HepG2 (cell line): ENCODE measurements around the gene GATAD2B. TPM values are rescaled to one million over a fixed set of nuclear protein-coding genes. Genes with fewer than 3 reads are reported as not detected.

Experiments used
- FLYWCH1 ChIP-seq: sonication (generic); formaldehyde crosslinking; IDR thresholded peaks from 2 replicates; pipeline ENCODE4 v1.8.1; 2023; ENCODE audit warnings: mild to moderate bottlenecking, missing genetic modification reagents
- HNRNPH1 ChIP-seq: fragments of 200-400 bp; formaldehyde crosslinking; optimal IDR thresholded peaks from 2 replicates; pipeline ENCODE3; 2017; ENCODE audit warnings: mild to moderate bottlenecking, low read depth, low read length
- NFE2L2 ChIP-seq: fragments of 150-350 bp; IDR thresholded peaks from 2 replicates; pipeline ENCODE4 v1.6.1; 2014; ENCODE audit warnings: low read length
- NFYC ChIP-seq: IDR thresholded peaks from 2 replicates; pipeline ENCODE4 v1.6.1; 2016; ENCODE audit warnings: missing genetic modification reagents, missing compliant biosample characterization
- RFXAP ChIP-seq: sonication (generic); formaldehyde crosslinking; IDR thresholded peaks from 2 replicates; pipeline ENCODE4 v1.4.0; 2020; ENCODE audit warnings: missing genetic modification reagents, borderline replicate concordance
- SIX1 ChIP-seq: sonication (generic); formaldehyde crosslinking; IDR thresholded peaks from 2 replicates; pipeline ENCODE4 v1.4.0; 2020; ENCODE audit warnings: missing genetic modification reagents, borderline replicate concordance
- SMYD3 ChIP-seq: sonication (generic); formaldehyde crosslinking; IDR thresholded peaks from 2 replicates; pipeline ENCODE4 v1.8.1; 2023; ENCODE audit warnings: mild to moderate bottlenecking, missing genetic modification reagents
- SOX13 ChIP-seq, 3 experiments: fragments of 450-650 bp in 1 of 3; sonication (generic) in 1 of 3; formaldehyde crosslinking in 1 of 3; IDR thresholded peaks in 2 of 3; conservative IDR thresholded peaks in 1 of 3; 2 replicates each; pipeline versions ENCODE4 v1.5.0 to v1.6.1; 2016 to 2020; ENCODE audit warnings: antibody characterized with exemption in 1 of 3, mild to moderate bottlenecking in 1 of 3, missing compliant biosample characterization in 1 of 3, missing genetic modification reagents in 1 of 3, moderate library complexity in 1 of 3
- U2AF1 ChIP-seq: fragments of 200-400 bp; formaldehyde crosslinking; optimal IDR thresholded peaks from 2 replicates; pipeline ENCODE3; 2017; ENCODE audit warnings: mild to moderate bottlenecking, low read depth, low read length
- U2AF2 ChIP-seq: fragments of 200-400 bp; formaldehyde crosslinking; IDR thresholded peaks from 2 replicates; pipeline ENCODE4 v1.6.1; 2017; ENCODE audit warnings: low read depth, mild to moderate bottlenecking, low read length
- ZNF263 ChIP-seq: sonication (generic); formaldehyde crosslinking; IDR thresholded peaks from 2 replicates; pipeline ENCODE4 v1.4.0; 2020; ENCODE audit warnings: missing genetic modification reagents
- ZNF280D ChIP-seq: sonication (generic); formaldehyde crosslinking; IDR thresholded peaks from 2 replicates; pipeline ENCODE4 v1.5.1; 2020; ENCODE audit warnings: mild to moderate bottlenecking, missing genetic modification reagents
- ZNF282 ChIP-seq: fragments of 450-650 bp; IDR thresholded peaks from 2 replicates; pipeline ENCODE4 v1.6.1; 2018; ENCODE audit not compliant: partially characterized antibody
- ZNF382 ChIP-seq: sonication (generic); formaldehyde crosslinking; IDR thresholded peaks from 2 replicates; pipeline ENCODE4 v1.5.0; 2020; ENCODE audit warnings: missing genetic modification reagents, mild to moderate bottlenecking, borderline replicate concordance
- ZNF496 ChIP-seq: sonication (generic); formaldehyde crosslinking; IDR thresholded peaks from 2 replicates; pipeline ENCODE4 v1.8.1; 2023; ENCODE audit warnings: mild to moderate bottlenecking, moderate library complexity, missing genetic modification reagents; ENCODE audit not compliant: insufficient replicate concordance
- ZNF770 ChIP-seq: sonication (generic); formaldehyde crosslinking; IDR thresholded peaks from 2 replicates; pipeline ENCODE4 v1.5.0; 2020; ENCODE audit warnings: mild to moderate bottlenecking, missing genetic modification reagents
- polyA plus RNA-seq, 8 experiments: library from polyadenylated mRNA; depleted of rRNA in 3 of 8; stranded (reverse) in 7 of 8; unstranded in 1 of 8; fragments of >200 nt; fragmentation: Illumina TruSeq in 4 of 8; extraction: Trizol in 4 of 8; gene quantifications; 2 replicates each; pipeline versions ENCODE4 v1.2.1 to v1.2.3, GENCODE V29; 2011 to 2016; ENCODE audit warnings: low read depth in 4 of 8, missing spikeins in 1 of 8, mixed read lengths in 1 of 8; ENCODE audit not compliant: insufficient read depth in 1 of 8
- total RNA-seq, 5 experiments: library from RNA; depleted of rRNA; stranded (reverse); fragments of >200 nt; fragmentation: Illumina TruSeq; extraction: Trizol; gene quantifications; 2 replicates each; pipeline ENCODE4 v1.2.3, GENCODE V29; 2016; ENCODE audit warnings: low read depth in 1 of 5
- TF ChIP-seq, protein P1 (sequence below): sonication (generic); formaldehyde crosslinking; conservative IDR thresholded peaks from 2 replicates; pipeline ENCODE4 v1.4.0; 2020; ENCODE audit warnings: mild to moderate bottlenecking, missing genetic modification reagents, moderate library complexity
- TF ChIP-seq, protein P2 (sequence below): IDR thresholded peaks from 2 replicates; pipeline ENCODE4 v1.6.1; 2016; ENCODE audit warnings: missing genetic modification reagents, missing compliant biosample characterization

The GATAD2B gene
- total and polyA plus RNA-seq, 2 of the 13 experiments (the other 11 are each of a cell fraction or from before 2014, with no cell fraction given): 3.2 to 5.2 TPM

DNA sequence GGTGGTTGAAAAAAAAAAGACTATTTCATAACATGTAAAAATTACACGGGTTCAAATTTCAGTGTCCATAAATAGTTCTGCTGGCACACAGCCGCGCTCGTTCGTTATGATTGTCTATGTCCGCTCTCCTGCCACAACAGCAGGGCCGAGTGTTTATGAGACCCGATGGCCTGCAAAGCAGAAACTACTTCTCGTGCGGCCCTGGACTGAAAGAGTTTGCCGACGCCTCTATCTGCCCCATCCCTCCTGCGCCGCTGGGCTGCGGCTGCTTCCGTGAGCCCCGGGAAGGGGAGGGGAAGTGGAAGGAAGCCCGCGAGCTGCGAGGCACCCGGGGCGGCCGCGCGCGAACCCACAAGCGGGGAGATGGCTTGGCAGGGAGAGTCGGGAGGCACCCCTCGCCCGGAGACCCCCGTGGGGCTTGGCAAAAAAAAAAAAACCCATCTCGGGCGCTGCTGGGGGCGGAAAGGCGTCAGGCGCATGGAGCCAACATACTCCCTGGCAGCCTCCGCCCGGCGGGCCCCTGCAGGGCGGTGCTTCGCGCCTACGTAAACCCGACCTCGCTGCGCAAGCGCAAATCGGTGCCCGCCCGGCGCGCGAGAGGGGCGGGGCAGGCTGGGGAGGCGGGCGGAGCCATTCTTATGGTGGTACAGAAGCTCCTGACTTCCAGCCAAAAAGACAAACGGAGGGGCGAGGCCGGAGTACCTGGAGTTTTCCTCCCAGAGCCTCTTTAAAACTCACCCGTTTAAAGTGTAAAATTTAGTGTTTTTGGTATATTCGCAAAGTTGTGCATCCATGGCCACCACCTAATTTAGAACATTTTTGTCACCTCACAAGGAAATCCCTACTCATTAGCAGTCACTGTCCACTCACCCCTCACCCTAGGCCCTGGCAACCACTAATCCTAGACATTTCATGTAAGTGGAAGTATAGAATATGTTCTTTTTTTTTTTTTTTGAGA is 139.3 kb downstream of the GATAD2B start (continued):
- TF ChIP-seq SOX13 (IDR thresholded peaks at IDR 0.05): no peak
- TF ChIP-seq SOX13 (CRISPR knock-in tag; conservative IDR thresholded peaks at IDR 0.05 in 1 of 2, IDR thresholded peaks at IDR 0.05 in 1 of 2): no peak
- no peak for TF ChIP-seq ZNF770
- TF ChIP-seq ZNF280D (CRISPR knock-in tag): no peak
- TF ChIP-seq NFYC: no peak; the same call in 1 of the 2 replicates
- no peak for TF ChIP-seq ZNF282
- TF ChIP-seq HNRNPH1: no peak
- no peak for TF ChIP-seq FLYWCH1 (CRISPR knock-in tag)
- peak; percentile 75; the same call in 1 of the 2 replicates for TF ChIP-seq SMYD3 (CRISPR knock-in tag)
- TF ChIP-seq, protein P1, sequence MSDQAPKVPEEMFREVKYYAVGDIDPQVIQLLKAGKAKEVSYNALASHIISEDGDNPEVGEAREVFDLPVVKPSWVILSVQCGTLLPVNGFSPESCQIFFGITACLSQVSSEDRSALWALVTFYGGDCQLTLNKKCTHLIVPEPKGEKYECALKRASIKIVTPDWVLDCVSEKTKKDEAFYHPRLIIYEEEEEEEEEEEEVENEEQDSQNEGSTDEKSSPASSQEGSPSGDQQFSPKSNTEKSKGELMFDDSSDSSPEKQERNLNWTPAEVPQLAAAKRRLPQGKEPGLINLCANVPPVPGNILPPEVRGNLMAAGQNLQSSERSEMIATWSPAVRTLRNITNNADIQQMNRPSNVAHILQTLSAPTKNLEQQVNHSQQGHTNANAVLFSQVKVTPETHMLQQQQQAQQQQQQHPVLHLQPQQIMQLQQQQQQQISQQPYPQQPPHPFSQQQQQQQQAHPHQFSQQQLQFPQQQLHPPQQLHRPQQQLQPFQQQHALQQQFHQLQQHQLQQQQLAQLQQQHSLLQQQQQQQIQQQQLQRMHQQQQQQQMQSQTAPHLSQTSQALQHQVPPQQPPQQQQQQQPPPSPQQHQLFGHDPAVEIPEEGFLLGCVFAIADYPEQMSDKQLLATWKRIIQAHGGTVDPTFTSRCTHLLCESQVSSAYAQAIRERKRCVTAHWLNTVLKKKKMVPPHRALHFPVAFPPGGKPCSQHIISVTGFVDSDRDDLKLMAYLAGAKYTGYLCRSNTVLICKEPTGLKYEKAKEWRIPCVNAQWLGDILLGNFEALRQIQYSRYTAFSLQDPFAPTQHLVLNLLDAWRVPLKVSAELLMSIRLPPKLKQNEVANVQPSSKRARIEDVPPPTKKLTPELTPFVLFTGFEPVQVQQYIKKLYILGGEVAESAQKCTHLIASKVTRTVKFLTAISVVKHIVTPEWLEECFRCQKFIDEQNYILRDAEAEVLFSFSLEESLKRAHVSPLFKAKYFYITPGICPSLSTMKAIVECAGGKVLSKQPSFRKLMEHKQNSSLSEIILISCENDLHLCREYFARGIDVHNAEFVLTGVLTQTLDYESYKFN (CRISPR knock-in tag): peak; percentile 59
- no peak for TF ChIP-seq SIX1 (CRISPR knock-in tag)
- TF ChIP-seq U2AF2: no peak
- no peak for TF ChIP-seq ZNF382 (CRISPR knock-in tag)
- TF ChIP-seq NFE2L2: no peak
- TF ChIP-seq U2AF1: no peak
- no peak for TF ChIP-seq ZNF496 (CRISPR knock-in tag)
- peak; percentile 49; the same call in 1 of the 2 replicates for TF ChIP-seq ZNF263 (CRISPR knock-in tag)
- TF ChIP-seq RFXAP (CRISPR knock-in tag): 0 out of 2 replicates have a peak, but pooled peaks have one; percentile 31
- TF ChIP-seq, protein P2, sequence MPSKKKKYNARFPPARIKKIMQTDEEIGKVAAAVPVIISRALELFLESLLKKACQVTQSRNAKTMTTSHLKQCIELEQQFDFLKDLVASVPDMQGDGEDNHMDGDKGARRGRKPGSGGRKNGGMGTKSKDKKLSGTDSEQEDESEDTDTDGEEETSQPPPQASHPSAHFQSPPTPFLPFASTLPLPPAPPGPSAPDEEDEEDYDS (CRISPR knock-in tag): peak; percentile 73
